Astrocyte (in vitro differentiated cells and primary cell): ENCODE results near the gene ZNF740. TPM values are rescaled to one million over a fixed set of nuclear protein-coding genes. Genes with fewer than 3 reads are reported as not detected.
A peak's percentile ranks its signal among the peaks of the same experiment; 100 is the strongest.

Source experiments
- DNase-seq: peaks from one replicate; pipeline ENCODE4 v3.0.0-alpha.2; 2010; ENCODE audit warnings: low read depth
- FAIRE-seq: peaks from 2 replicates; lab custom pipeline; 2011; peaks lifted over from hg19 to GRCh38; lab: Jason Lieb, UNC
- H2AFZ ChIP-seq: 2 replicates; pipeline ENCODE4 v1.6.0; 2012; ENCODE audit warnings: low read depth, low read length, inconsistent platforms
- H3K27ac ChIP-seq: 2 replicates; pipeline ENCODE4 v1.5.1; 2011; ENCODE audit warnings: low read depth, low read length, inconsistent platforms
- H3K27me3 ChIP-seq: 2 replicates; pipeline ENCODE4 v1.6.0; 2011; ENCODE audit warnings: low read length, inconsistent platforms; ENCODE audit not compliant: insufficient read depth
- H3K36me3 ChIP-seq: 2 replicates; pipeline ENCODE4 v1.5.1; 2011; ENCODE audit warnings: low read length, inconsistent platforms; ENCODE audit not compliant: insufficient read depth
- H3K4me1 ChIP-seq: 2 replicates; pipeline ENCODE4 v1.5.1; 2011; ENCODE audit warnings: low read length, inconsistent platforms; ENCODE audit not compliant: insufficient read depth
- H3K4me2 ChIP-seq: 2 replicates; pipeline ENCODE4 v1.6.0; 2012; ENCODE audit warnings: low read length, inconsistent platforms
- H3K4me3 ChIP-seq: 2 replicates; pipeline ENCODE4 v1.5.1; 2011; ENCODE audit warnings: low read depth, mild to moderate bottlenecking, low read length, inconsistent platforms; ENCODE audit not compliant: insufficient read depth
- H3K79me2 ChIP-seq: 2 replicates; pipeline ENCODE4 v1.6.0; 2012; ENCODE audit warnings: mild to moderate bottlenecking, low read length, inconsistent platforms; ENCODE audit not compliant: insufficient read depth
- H3K9ac ChIP-seq: 2 replicates; pipeline ENCODE4 v1.6.0; 2012; ENCODE audit warnings: mild to moderate bottlenecking, low read length, inconsistent platforms
- H3K9me3 ChIP-seq: 2 replicates; pipeline ENCODE4 v1.5.1; 2012; ENCODE audit warnings: low read depth, mild to moderate bottlenecking, low read length, inconsistent platforms; ENCODE audit not compliant: insufficient read depth
- H4K20me1 ChIP-seq: 2 replicates; pipeline ENCODE4 v1.6.0; 2012; ENCODE audit warnings: low read length, inconsistent platforms; ENCODE audit not compliant: insufficient read depth
- H3K27ac Mint-ChIP-seq: one replicate; pipeline ENCODE4 v1.8.0; 2021; ENCODE audit warnings: mild to moderate bottlenecking, mixed read lengths; ENCODE audit not compliant: unreplicated experiment
- H3K27me3 Mint-ChIP-seq: one replicate; pipeline ENCODE4 v1.8.0; 2021; ENCODE audit warnings: low read depth, mixed read lengths; ENCODE audit not compliant: unreplicated experiment
- H3K36me3 Mint-ChIP-seq: one replicate; pipeline ENCODE4 v1.8.0; 2021; ENCODE audit warnings: low read depth, mixed read lengths; ENCODE audit not compliant: unreplicated experiment
- H3K4me1 Mint-ChIP-seq: one replicate; pipeline ENCODE4 v1.8.0; 2021; ENCODE audit warnings: low read depth, mixed read lengths; ENCODE audit not compliant: unreplicated experiment
- H3K4me3 Mint-ChIP-seq: one replicate; pipeline ENCODE4 v1.8.0; 2021; ENCODE audit warnings: mild to moderate bottlenecking, moderate library complexity, mixed read lengths; ENCODE audit not compliant: unreplicated experiment
- H3K9me3 Mint-ChIP-seq: one replicate; pipeline ENCODE4 v1.8.0; 2021; ENCODE audit warnings: mild to moderate bottlenecking, mixed read lengths; ENCODE audit not compliant: unreplicated experiment
- CTCF ChIP-seq: IDR thresholded peaks from 2 replicates; pipeline ENCODE4 v1.5.1; 2011; ENCODE audit warnings: low read depth, mild to moderate bottlenecking, inconsistent platforms, low read length, moderate library complexity; ENCODE audit not compliant: insufficient read depth
- EZH2 ChIP-seq: IDR thresholded peaks from 2 replicates; pipeline ENCODE4 v1.6.1; 2012; ENCODE audit warnings: mild to moderate bottlenecking, low read length, inconsistent platforms; ENCODE audit not compliant: insufficient read depth
- total RNA-seq: library from RNA; stranded (reverse); gene quantifications from 2 replicates; pipeline ENCODE4 v1.2.1, GENCODE V29; 2021

Gene ZNF740
- total RNA-seq, 1 donor from 2014 or later, result 31.0 TPM

GRCh38 chr12:53224061-53224896, 43.8 kb downstream of the ZNF740 start:
- H3K27ac ChIP-seq, result no peak overlapping the region
- Mint-ChIP-seq H3K4me1 (peaks cover 37% of the 10 kb centered on the region), H3K27ac (peak overlapping the region; percentile 82), H3K9me3 (no peaks in the 10 kb centered on the region), H3K4me3 (peak overlapping the region; percentile 63), H3K36me3 (peaks cover 7% of the 10 kb centered on the region), H3K27me3 (peaks cover 2% of the 10 kb centered on the region)
- FAIRE-seq (no peak), DNase-seq (no peak)
- peaks cover 3% of the 10 kb centered on the region for H4K20me1 ChIP-seq
- no peaks in the 10 kb centered on the region for H3K36me3 ChIP-seq
- peak overlapping the region; percentile 60 for H3K4me2 ChIP-seq
- no peak overlapping the region for H3K4me3 ChIP-seq
- H3K4me1 ChIP-seq, result peaks cover 39% of the 10 kb centered on the region
- H3K9ac ChIP-seq, result peak overlapping the region; percentile 29
- peaks cover 3% of the 10 kb centered on the region for H3K79me2 ChIP-seq
- no peaks in the 10 kb centered on the region for H3K27me3 ChIP-seq
- no peaks in the 10 kb centered on the region for H3K9me3 ChIP-seq
- no peak overlapping the region for H2AFZ ChIP-seq
- TF ChIP-seq CTCF (peak; percentile 20), EZH2 (no peak)

GRCh38 chr12:53224897-53225634, 44.5 kb downstream of the ZNF740 start:
- Mint-ChIP-seq H3K36me3 (peaks cover 9% of the 10 kb centered on the region), H3K9me3 (no peaks in the 10 kb centered on the region), H3K4me3 (peak overlapping the region; percentile 60), H3K4me1 (peaks cover 37% of the 10 kb centered on the region), H3K27ac (peak overlapping the region; percentile 74), H3K27me3 (peaks cover 8% of the 10 kb centered on the region)
- TF ChIP-seq CTCF, result no peak
- no peak for TF ChIP-seq EZH2
- Histone ChIP-seq H3K9me3 (no peaks in the 10 kb centered on the region), H2AFZ (no peak overlapping the region), H3K27ac (no peak overlapping the region), H3K4me2 (no peak overlapping the region), H3K27me3 (no peaks in the 10 kb centered on the region), H3K79me2 (no peaks in the 10 kb centered on the region), H3K36me3 (no peaks in the 10 kb centered on the region), H3K4me1 (peaks cover 35% of the 10 kb centered on the region), H3K9ac (no peak overlapping the region), H3K4me3 (no peak overlapping the region), H4K20me1 (no peaks in the 10 kb centered on the region)
- DNase-seq (peak; percentile 27), FAIRE-seq (no peak)
